HG02852 (cell line): ENCODE results near the gene SNX6.
"Not testable (repeated sequence)": the region's sequence is repeated elsewhere in the genome, so short reads cannot be mapped to it uniquely, and the experiment has no call there.

Source experiments
- ATAC-seq: cut with Tn5 transposase; IDR thresholded peaks from one replicate; pipeline ENCODE4 v1.9.1; 2021; ENCODE audit warnings: mild to moderate bottlenecking, moderate library complexity; ENCODE audit not compliant: unreplicated experiment

Gene SNX6

DNA sequence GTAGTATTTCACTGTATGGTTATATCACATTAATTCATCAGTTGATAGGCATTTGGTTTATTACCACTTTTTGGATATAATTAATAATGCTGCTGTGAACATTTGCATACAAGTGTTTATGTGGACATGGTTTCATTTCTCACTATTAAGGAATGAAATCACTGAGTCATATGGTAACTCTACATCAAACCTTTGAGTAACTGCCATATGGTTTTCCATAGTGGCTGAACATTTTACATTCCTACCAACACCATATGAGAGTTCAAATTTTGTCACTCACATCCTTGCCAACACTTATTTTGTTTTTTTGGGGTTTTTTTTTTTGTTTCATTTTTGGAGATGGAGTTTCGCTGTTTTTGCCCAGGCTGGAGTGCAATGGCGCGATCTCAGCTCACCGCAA is 60.2 kb downstream of the SNX6 start:
- ATAC-seq, result no peak

- ATAC-seq, result no peak
Measured at GRCh38 chr14:34568803-34569202, 61.1 kb downstream of the SNX6 start.

DNA sequence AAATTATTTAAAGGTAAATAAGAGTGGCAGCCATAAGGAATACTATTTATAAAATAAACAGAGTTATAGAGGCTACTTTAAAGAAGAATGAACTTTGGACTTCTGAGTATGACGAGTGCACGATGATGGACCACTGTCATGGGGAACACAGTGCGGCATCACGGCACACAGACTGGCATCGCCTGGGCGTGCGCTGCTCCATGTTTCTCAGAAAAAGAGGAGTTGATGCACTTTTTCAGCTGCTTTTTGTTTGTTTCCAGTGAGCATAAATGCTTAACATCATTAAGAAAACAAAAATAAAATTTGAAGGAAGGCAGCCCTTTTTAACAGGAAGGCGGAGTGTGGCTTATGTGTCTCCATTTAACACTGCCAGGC is 67.2 kb downstream of the SNX6 start:
- ATAC-seq, result no peak

GRCh38 chr14:34562037-34562775 is 67.7 kb downstream of the SNX6 start:
- ATAC-seq, result not testable (repeated sequence)

GRCh38 chr14:34556498-34556829 is 73.5 kb downstream of the SNX6 start:
- peak; percentile 44 for ATAC-seq

GRCh38 chr14:34555583-34556497 is 74.1 kb downstream of the SNX6 start:
- peak; percentile 71 for ATAC-seq

DNA sequence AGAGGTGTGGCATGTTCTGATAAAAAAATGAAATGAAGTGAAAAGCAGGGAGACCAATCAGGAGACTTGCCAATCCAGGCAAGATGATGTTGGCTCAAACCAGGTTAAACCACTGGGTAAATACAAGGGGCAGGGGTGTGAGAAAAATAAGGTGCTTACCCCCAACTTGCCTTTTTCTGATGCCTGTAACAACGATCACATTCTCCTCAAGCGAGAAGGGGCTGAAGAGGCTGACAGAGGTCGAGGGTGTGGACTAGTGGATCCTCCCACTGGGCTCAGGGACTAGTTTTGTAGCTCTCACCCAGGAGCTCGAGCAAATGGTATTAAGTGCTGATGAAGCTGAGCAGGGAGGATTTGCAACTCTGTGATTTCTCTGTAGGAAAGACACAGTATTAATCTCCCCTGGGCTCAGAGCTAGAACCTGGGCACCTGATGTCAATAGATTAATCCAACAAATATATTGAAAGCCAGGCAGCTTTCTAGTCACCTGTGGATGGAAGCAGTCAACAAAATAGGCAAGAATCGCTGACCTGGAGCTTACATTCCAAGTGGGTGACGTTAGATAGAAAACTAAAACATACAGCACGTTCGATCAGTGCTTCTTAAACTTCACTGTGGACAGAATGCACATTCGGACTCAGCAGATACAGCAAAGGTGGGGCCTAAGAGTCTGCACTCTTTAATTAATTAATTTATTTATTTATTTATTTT is 75.3 kb downstream of the SNX6 start:
- ATAC-seq, result no peak

- not testable (repeated sequence) for ATAC-seq
Measured at GRCh38 chr14:34549276-34549966, 80.5 kb downstream of the SNX6 start.

- ATAC-seq, result no peak
Measured at GRCh38 chr14:34548472-34548981, 81.4 kb downstream of the SNX6 start.

DNA sequence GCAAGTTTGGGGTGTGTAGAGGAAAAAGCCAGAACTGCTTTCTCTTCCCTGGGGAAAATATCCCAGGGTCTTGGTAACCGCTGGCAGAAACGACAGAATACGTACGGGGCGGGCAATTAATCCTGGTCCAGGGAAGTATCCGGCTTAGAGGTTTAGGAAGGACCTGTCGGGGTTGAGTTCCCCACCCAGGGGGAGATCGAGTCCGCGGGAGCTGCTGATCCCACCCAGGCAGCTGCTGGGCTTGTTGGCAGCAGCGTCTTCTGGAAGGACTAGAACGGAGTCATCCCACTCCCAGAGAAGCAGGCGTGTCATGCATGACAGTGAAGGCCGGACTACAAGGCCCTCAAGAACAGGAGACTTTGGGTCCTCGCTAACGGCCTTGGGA is 82.8 kb downstream of the SNX6 start:
- peak; percentile 46 for ATAC-seq

DNA sequence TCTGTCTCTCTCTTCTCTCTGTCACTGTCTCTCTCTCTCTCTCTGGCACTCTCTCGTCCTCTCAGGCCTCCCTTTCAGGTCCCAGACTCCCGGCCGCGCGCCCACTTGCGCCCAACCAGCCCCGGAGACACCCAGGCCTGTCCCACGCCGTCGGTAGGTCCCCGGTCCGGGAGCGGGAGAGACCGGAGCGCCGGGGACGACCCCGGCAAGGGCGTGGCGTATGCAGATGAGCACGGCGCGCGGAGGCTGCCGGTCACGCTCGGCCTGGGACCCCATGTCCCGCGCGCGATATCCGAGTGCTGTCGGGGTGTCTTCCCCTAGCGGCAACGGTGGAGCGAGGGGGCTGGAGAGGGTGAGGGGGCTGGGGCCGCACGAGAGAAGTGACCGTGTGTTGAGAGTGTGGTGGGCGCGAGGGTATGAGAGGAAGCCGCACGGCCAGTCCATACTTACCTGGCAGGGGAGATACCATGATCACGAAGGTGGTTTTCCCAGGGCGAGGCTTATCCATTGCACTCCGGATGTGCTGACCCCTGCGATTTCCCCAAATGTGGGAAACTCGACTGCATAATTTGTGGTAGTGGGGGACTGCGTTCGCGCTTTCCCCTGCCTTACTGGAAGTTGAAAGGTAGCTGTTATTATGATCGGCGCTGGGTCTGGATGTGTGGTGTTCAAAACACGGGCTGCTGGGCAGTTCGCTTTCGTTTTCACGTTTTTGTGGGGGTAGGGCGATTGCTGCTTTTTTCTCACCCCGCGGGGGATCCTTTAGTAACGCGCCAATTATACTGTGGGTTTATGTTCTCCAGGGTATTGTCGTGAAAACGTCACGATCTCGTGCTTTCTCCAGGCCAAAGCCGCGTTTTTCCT is 83.4 kb downstream of the SNX6 start:
- peak; percentile 77 for ATAC-seq

- not testable (repeated sequence) for ATAC-seq
Measured at GRCh38 chr14:34540181-34541059, 89.5 kb downstream of the SNX6 start.

DNA sequence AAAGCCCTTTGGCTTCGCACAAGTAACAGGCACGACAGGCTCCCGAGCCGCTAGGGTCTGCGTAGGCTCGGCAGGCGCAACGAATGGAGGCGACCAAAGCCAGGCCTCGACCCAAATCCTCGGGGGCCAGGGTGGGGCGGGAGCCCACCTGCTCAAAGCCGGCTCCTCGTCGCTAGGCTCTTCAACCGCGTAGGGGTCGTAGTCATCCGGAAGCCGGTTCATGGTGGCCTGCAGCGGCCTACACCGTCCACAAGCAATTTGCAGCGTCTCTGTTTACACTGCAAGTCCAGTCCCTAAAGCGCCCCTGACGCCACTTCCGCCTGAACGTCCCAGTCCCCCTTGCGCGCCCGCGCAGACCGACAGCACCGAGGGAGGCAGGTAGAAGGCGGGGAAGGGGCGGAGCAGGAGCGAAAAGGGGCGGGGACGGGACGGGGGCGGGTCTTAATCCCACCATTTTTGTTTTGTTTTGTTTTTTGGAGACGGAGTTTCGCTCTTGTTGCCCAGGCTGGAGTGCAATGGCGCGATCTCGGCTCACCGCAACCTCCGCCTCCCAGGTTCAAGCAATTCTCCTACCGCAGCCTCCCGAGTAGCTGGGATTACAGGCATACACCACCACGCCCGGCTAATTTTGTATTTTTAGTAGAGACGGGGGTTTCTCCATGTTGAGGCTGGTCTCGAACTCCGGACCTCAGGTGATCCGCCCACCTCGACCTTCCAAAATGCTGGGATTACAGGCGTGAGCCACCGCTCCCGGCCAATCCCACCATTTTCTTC is 90.4 kb downstream of the SNX6 start, which contains the start of gene EAPP:
Gene EAPP (minus strand): TSS at position 295 of the 774 bp plus-strand sequence. CDS start 73 bp downstream, at position 222.
- ATAC-seq, result peak; percentile 100

DNA sequence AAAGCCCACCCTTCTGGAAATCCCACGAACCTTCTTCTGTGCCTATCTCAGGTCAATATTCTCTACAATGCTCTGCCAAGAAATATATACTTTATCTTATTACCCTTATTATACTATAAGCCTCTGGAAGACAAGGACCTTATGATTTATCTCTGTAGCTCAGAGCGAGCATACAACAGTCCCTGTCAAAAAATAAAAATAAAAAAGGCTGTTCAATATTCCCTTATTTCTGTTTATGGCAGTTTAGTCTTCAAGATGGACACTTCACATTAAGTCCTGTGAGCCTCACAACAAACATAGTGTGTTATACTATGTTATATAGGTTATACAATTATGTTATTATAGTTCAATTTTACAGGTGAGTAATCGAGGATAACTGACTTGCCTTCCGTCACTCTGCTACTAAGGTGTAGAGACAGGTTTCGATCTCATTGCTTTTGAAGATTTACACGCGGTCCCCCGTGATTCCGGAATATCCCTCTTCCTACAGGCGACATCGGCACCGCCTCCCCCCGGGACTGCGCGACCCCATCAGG is 91.0 kb downstream of the SNX6 start:
- ATAC-seq, result peak; percentile 13

GRCh38 chr14:34538096-34538495 is 91.9 kb downstream of the SNX6 start:
- ATAC-seq, result not testable (repeated sequence)

DNA sequence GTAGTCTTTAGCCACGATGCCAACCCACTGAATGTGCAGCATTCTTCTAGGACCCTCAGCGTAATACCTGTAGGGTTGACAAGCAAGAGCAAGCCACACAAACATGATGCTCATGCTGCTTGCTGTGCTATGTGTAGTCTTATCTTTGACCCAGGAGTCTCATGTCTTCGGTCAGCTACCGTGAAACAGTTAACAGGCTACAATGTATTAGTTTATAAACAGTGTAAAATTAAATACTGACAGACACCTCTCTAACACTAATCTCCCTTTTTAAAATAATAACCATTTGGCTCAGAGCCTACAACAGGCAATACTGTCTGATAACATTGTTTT is 92.3 kb downstream of the SNX6 start:
- ATAC-seq, result no peak

- ATAC-seq, result no peak
Measured at GRCh38 chr14:34536951-34537676, 92.8 kb downstream of the SNX6 start.
